HepG2 (cell line): ENCODE data around the gene BMF. TPM values are rescaled to one million over a fixed set of nuclear protein-coding genes. Genes with fewer than 3 reads are reported as not detected.

Source experiments
- ATF7-NPFF ChIP-seq: sonication (generic); formaldehyde crosslinking; IDR thresholded peaks from 2 replicates; pipeline ENCODE4 v1.8.1; 2023; ENCODE audit warnings: mild to moderate bottlenecking, low read depth, missing genetic modification reagents, moderate library complexity
- EP300 ChIP-seq, 3 experiments: sonication (generic) in 1 of 3; formaldehyde crosslinking in 1 of 3; IDR thresholded peaks; 2 replicates each; pipeline versions ENCODE4 v1.5.1 to v1.6.1; 2011 to 2020; ENCODE audit warnings: low read depth in 2 of 3, low read length in 2 of 3, borderline replicate concordance in 1 of 3, improper control_type of control experiment in 1 of 3, mild to moderate bottlenecking in 1 of 3, missing genetic modification reagents in 1 of 3, moderate library complexity in 1 of 3
- HDAC2 ChIP-seq: sonication (generic); formaldehyde crosslinking; IDR thresholded peaks from 2 replicates; pipeline ENCODE4 v1.4.0; 2020; ENCODE audit warnings: missing genetic modification reagents
- HIC2 ChIP-seq: sonication (generic); formaldehyde crosslinking; IDR thresholded peaks from 2 replicates; pipeline ENCODE4 v1.9.0; 2022; ENCODE audit warnings: low read depth, missing genetic modification reagents
- HNRNPLL ChIP-seq: fragments of 200-400 bp; formaldehyde crosslinking; IDR thresholded peaks from 2 replicates; pipeline ENCODE4 v1.6.1; 2017; ENCODE audit warnings: mild to moderate bottlenecking, low read depth, low read length; ENCODE audit not compliant: poor library complexity, severe bottlenecking
- IRX3 ChIP-seq: sonication (generic); formaldehyde crosslinking; IDR thresholded peaks from 2 replicates; pipeline ENCODE4 v1.8.1; 2023; ENCODE audit warnings: mild to moderate bottlenecking, low read depth, missing genetic modification reagents, borderline replicate concordance
- KAT8 ChIP-seq: IDR thresholded peaks from 2 replicates; pipeline ENCODE4 v1.6.1; 2016; ENCODE audit warnings: missing genetic modification reagents, missing compliant biosample characterization
- KLF11 ChIP-seq: IDR thresholded peaks from 2 replicates; pipeline ENCODE4 v1.6.1; 2016; ENCODE audit warnings: missing compliant biosample characterization
- KLF9 ChIP-seq: IDR thresholded peaks from 2 replicates; pipeline ENCODE4 v1.6.1; 2016; ENCODE audit warnings: low read depth
- MTA1 ChIP-seq: sonication (generic); formaldehyde crosslinking; IDR thresholded peaks from 2 replicates; pipeline ENCODE4 v1.4.0; 2020; ENCODE audit warnings: missing genetic modification reagents, mild to moderate bottlenecking, borderline replicate concordance
- PPARG ChIP-seq: conservative IDR thresholded peaks from 2 replicates; pipeline ENCODE4 v1.6.1; 2016; ENCODE audit warnings: missing biosample characterization, missing genetic modification reagents
- SOX13 ChIP-seq, 3 experiments: fragments of 450-650 bp in 1 of 3; sonication (generic) in 1 of 3; formaldehyde crosslinking in 1 of 3; IDR thresholded peaks in 2 of 3; conservative IDR thresholded peaks in 1 of 3; 2 replicates each; pipeline versions ENCODE4 v1.5.0 to v1.6.1; 2016 to 2020; ENCODE audit warnings: antibody characterized with exemption in 1 of 3, mild to moderate bottlenecking in 1 of 3, missing compliant biosample characterization in 1 of 3, missing genetic modification reagents in 1 of 3, moderate library complexity in 1 of 3
- SOX6 ChIP-seq, 2 experiments: fragments of 450-650 bp in 1 of 2; sonication (generic) in 1 of 2; formaldehyde crosslinking in 1 of 2; IDR thresholded peaks; 2 replicates each; pipeline versions ENCODE4 v1.4.0 to v1.6.1; 2017 to 2020; ENCODE audit warnings: antibody characterized with exemption in 1 of 2, mild to moderate bottlenecking in 1 of 2, missing genetic modification reagents in 1 of 2
- SPEN ChIP-seq: sonication (generic); formaldehyde crosslinking; IDR thresholded peaks from 2 replicates; pipeline ENCODE4 v1.5.1; 2020; ENCODE audit warnings: low read depth, mild to moderate bottlenecking, missing genetic modification reagents
- TEAD3 ChIP-seq: optimal IDR thresholded peaks from 2 replicates; pipeline ENCODE3; 2016; ENCODE audit warnings: borderline replicate concordance
- ZNF121 ChIP-seq: sonication (generic); formaldehyde crosslinking; IDR thresholded peaks from 2 replicates; pipeline ENCODE4 v1.5.0; 2020; ENCODE audit warnings: mild to moderate bottlenecking, missing genetic modification reagents
- ZNF350 ChIP-seq: sonication (generic); formaldehyde crosslinking; IDR thresholded peaks from 2 replicates; pipeline ENCODE4 v1.4.0; 2020; ENCODE audit warnings: mild to moderate bottlenecking, low read depth, missing genetic modification reagents, borderline replicate concordance
- ZNF644 ChIP-seq: IDR thresholded peaks from 2 replicates; pipeline ENCODE4 v1.6.1; 2016; ENCODE audit warnings: low read depth
- ZNF777 ChIP-seq: sonication (generic); formaldehyde crosslinking; IDR thresholded peaks from 2 replicates; pipeline ENCODE4 v1.4.0; 2020; ENCODE audit warnings: missing genetic modification reagents
- polyA plus RNA-seq, 8 experiments: library from polyadenylated mRNA; depleted of rRNA in 3 of 8; stranded (reverse) in 7 of 8; unstranded in 1 of 8; fragments of >200 nt; fragmentation: Illumina TruSeq in 4 of 8; extraction: Trizol in 4 of 8; gene quantifications; 2 replicates each; pipeline versions ENCODE4 v1.2.1 to v1.2.3, GENCODE V29; 2011 to 2016; ENCODE audit warnings: low read depth in 4 of 8, missing spikeins in 1 of 8, mixed read lengths in 1 of 8; ENCODE audit not compliant: insufficient read depth in 1 of 8
- total RNA-seq, 5 experiments: library from RNA; depleted of rRNA; stranded (reverse); fragments of >200 nt; fragmentation: Illumina TruSeq; extraction: Trizol; gene quantifications; 2 replicates each; pipeline ENCODE4 v1.2.3, GENCODE V29; 2016; ENCODE audit warnings: low read depth in 1 of 5
- TF ChIP-seq, protein P1 (sequence below): sonication (generic); formaldehyde crosslinking; IDR thresholded peaks from 2 replicates; pipeline ENCODE4 v1.8.0; 2022; ENCODE audit warnings: mild to moderate bottlenecking, missing genetic modification reagents
- TF ChIP-seq, protein P2 (sequence below): sonication (generic); formaldehyde crosslinking; IDR thresholded peaks from 2 replicates; pipeline ENCODE4 v1.5.0; 2020; ENCODE audit warnings: missing genetic modification reagents, mild to moderate bottlenecking, borderline replicate concordance

BMF gene
- total and polyA plus RNA-seq, 2 of the 13 experiments (the other 11 are each of a cell fraction or from before 2014, with no cell fraction given) = 8.7 to 15.9 TPM

DNA sequence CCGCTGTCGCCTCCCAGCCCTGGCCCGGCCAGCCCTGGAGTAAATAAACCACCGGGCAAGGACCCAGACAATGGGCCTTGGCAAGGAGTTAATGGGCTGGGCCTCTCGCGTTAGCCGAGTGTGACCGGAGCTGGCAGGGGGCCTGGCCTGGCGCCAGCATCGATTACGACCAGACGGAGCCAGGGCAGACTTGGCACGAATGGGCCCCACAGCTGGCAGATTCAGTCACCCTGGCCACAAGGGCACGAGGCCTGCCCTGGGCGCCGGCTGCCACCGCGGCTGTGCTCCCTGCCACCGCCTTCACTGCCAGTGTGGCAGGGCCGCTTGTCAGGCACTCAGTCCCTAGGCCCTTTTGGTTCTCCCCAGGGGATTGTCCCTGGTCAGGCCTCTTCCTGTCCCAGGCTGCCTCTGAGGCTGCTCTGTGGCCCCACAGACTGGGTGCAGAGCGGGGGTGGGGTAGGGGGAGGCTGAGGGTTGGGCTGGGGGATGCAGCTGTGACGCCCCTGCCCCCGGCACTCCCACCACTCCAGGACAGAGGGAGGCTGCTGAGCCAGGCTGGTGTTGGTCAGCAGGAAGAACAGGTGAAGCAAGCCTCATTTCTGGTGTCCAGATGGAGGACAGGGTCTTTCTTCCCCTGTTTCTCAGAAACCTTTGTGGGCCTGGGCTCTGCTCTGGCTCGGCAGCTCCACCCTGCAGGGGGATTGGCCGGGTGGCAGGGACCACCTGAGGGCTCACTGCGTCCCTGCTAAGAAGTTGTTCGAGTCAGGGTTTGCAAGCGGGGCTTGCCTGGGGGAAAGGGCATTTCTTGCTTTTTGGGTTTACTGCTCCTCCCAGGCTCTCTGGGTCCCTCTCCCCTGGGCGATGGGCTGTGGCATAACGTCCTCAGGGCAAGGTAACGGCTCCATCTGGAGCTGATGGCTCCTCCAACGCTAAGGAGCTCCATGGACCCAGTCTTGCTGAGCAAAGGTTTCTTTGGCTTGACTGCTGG is 39.2 kb downstream of the BMF start (continued):
- TF ChIP-seq HIC2 (CRISPR knock-in tag) = peak; percentile 100
- peak; percentile 24; the same call in 1 of the 2 replicates for TF ChIP-seq ZNF350 (CRISPR knock-in tag)
- no peak for TF ChIP-seq HNRNPLL
- 0 out of 2 replicates have a peak, but pooled peaks have one; percentile 19 for TF ChIP-seq ZNF644 (CRISPR knock-in tag)
- peak; percentile 25 for TF ChIP-seq TEAD3
- no peak for TF ChIP-seq KLF11
- TF ChIP-seq, protein P1, sequence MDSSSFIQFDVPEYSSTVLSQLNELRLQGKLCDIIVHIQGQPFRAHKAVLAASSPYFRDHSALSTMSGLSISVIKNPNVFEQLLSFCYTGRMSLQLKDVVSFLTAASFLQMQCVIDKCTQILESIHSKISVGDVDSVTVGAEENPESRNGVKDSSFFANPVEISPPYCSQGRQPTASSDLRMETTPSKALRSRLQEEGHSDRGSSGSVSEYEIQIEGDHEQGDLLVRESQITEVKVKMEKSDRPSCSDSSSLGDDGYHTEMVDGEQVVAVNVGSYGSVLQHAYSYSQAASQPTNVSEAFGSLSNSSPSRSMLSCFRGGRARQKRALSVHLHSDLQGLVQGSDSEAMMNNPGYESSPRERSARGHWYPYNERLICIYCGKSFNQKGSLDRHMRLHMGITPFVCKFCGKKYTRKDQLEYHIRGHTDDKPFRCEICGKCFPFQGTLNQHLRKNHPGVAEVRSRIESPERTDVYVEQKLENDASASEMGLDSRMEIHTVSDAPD = peak; percentile 40; the same call in 1 of the 2 replicates
- TF ChIP-seq PPARG (CRISPR knock-in tag) = 0 out of 2 replicates have a peak, but pooled peaks have one; percentile 13
- no peak for TF ChIP-seq KLF9 (CRISPR knock-in tag)
- peak; percentile 52 for TF ChIP-seq HDAC2 (CRISPR knock-in tag)
- no peak for TF ChIP-seq ATF7-NPFF (CRISPR knock-in tag)
- TF ChIP-seq SPEN (CRISPR knock-in tag) = peak; percentile 67; the same call in 1 of the 2 replicates
- no peak for TF ChIP-seq EP300 (IDR thresholded peaks at IDR 0.05; ENCODE audit: low read depth in 2 of 2, low read length in 2 of 2)
- peak; percentile 60; the same call in 1 of the 2 replicates for TF ChIP-seq EP300 (CRISPR knock-in tag; IDR thresholded peaks at IDR 0.05; ENCODE audit: borderline replicate concordance)
- TF ChIP-seq, protein P2, sequence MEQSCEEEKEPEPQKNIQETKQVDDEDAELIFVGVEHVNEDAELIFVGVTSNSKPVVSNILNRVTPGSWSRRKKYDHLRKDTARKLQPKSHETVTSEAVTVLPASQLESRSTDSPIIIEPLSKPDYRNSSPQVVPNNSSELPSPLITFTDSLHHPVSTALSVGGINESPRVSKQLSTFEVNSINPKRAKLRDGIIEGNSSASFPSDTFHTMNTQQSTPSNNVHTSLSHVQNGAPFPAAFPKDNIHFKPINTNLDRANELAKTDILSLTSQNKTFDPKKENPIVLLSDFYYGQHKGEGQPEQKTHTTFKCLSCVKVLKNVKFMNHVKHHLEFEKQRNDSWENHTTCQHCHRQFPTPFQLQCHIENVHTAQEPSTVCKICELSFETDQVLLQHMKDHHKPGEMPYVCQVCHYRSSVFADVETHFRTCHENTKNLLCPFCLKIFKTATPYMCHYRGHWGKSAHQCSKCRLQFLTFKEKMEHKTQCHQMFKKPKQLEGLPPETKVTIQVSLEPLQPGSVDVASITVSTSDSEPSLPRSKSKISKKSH (CRISPR knock-in tag) = peak; percentile 57; the same call in 1 of the 2 replicates
- 0 out of 2 replicates have a peak, but pooled peaks have one; percentile 39 for TF ChIP-seq IRX3
- peak; percentile 46; the same call in 1 of the 2 replicates for TF ChIP-seq ZNF777 (CRISPR knock-in tag)
- TF ChIP-seq SOX13 (IDR thresholded peaks at IDR 0.05) = peak; percentile 50; the same call in 1 of the 2 replicates
- peak in 1 of 2 experiments; percentile 88; a peak in 2 of 4 replicates for TF ChIP-seq SOX13 (CRISPR knock-in tag; conservative IDR thresholded peaks at IDR 0.05 in 1 of 2, IDR thresholded peaks at IDR 0.05 in 1 of 2)
- TF ChIP-seq ZNF121 (CRISPR knock-in tag) = 0 out of 2 replicates have a peak, but pooled peaks have one; percentile 47
- peak; percentile 50; the same call in 1 of the 2 replicates for TF ChIP-seq MTA1
- 0 out of 2 replicates have a peak, but pooled peaks have one; percentile 21 for TF ChIP-seq KAT8 (CRISPR knock-in tag)
- no peak for TF ChIP-seq SOX6 (IDR thresholded peaks at IDR 0.05)
- peak; percentile 74 for TF ChIP-seq SOX6 (CRISPR knock-in tag; IDR thresholded peaks at IDR 0.05)
